NCI-H446 treated with DMSO at 0.1 percent for 48 hours (cell line): ENCODE measurements around the gene PRR14L.
A peak's percentile ranks its signal among the peaks of the same experiment; 100 is the strongest.
"Not testable (repeated sequence)": the region's sequence is repeated elsewhere in the genome, so short reads cannot be mapped to it uniquely, and the experiment has no call there.

Experiments
- DNase-seq: peaks from one replicate; lab custom pipeline; 2025; lab: John Stamatoyannopoulos, UW

PRR14L gene

GRCh38 chr22:31682751-31683150, 67.2 kb downstream of the PRR14L start:
- no peak for DNase-seq

GRCh38 chr22:31681349-31682345, 68.3 kb downstream of the PRR14L start:
- DNase-seq = no peak

GRCh38 chr22:31680861-31681341, 69.0 kb downstream of the PRR14L start:
- no peak for DNase-seq

GRCh38 chr22:31678748-31679147, 71.2 kb downstream of the PRR14L start:
- DNase-seq = no peak

- DNase-seq = no peak
Observed at GRCh38 chr22:31676700-31677099, 73.2 kb downstream of the PRR14L start.

- DNase-seq = not testable (repeated sequence)
Observed at GRCh38 chr22:31674219-31674618, 75.7 kb downstream of the PRR14L start.

- DNase-seq = not testable (repeated sequence)
Observed at GRCh38 chr22:31668849-31669248, 81.1 kb downstream of the PRR14L start.

- no peak for DNase-seq
Observed at GRCh38 chr22:31662668-31663037, 87.3 kb downstream of the PRR14L start.

- DNase-seq = peak; percentile 71
Observed at GRCh38 chr22:31661851-31662667, 87.9 kb downstream of the PRR14L start, which contains the start of gene PISD. Gene PISD (minus strand): TSS chr22:31662215. CDS start chr22:31662208, 7 bp downstream.

GRCh38 chr22:31660860-31661341, 89.0 kb downstream of the PRR14L start:
- not testable (repeated sequence) for DNase-seq

GRCh38 chr22:31659246-31659645, 90.7 kb downstream of the PRR14L start:
- DNase-seq = no peak

GRCh38 chr22:31654408-31654807, 95.5 kb downstream of the PRR14L start:
- DNase-seq = no peak

- no peak for DNase-seq
Observed at GRCh38 chr22:31653944-31654343, 96.0 kb downstream of the PRR14L start.

GRCh38 chr22:31652911-31653684, 96.8 kb downstream of the PRR14L start:
- no peak for DNase-seq

- no peak for DNase-seq
Observed at GRCh38 chr22:31652088-31652487, 97.8 kb downstream of the PRR14L start.

GRCh38 chr22:31651664-31652063, 98.3 kb downstream of the PRR14L start:
- no peak for DNase-seq

GRCh38 chr22:31650391-31650790, 99.5 kb downstream of the PRR14L start:
- no peak for DNase-seq

- DNase-seq = no peak
Observed at GRCh38 chr22:31647523-31648320, 102.2 kb downstream of the PRR14L start.

GRCh38 chr22:31647066-31647465, 102.9 kb downstream of the PRR14L start:
- no peak for DNase-seq

- no peak for DNase-seq
Observed at GRCh38 chr22:31646186-31647019, 103.5 kb downstream of the PRR14L start.
